CD14-positive monocyte (primary cell): Measurements from ENCODE around the gene COPS9. TPM values are rescaled to one million over a fixed set of nuclear protein-coding genes. Genes with fewer than 3 reads are reported as not detected.

Experiments used
- DNase-seq, 3 donors: peaks; one replicate each; pipeline ENCODE4 v3.0.0-alpha.2; 2011 to 2022
- H2AFZ ChIP-seq: 2 replicates; pipeline ENCODE4 v1.6.0; 2012; ENCODE audit warnings: mild to moderate bottlenecking, low read depth, low read length, inconsistent platforms; ENCODE audit not compliant: insufficient read depth, poor library complexity, severe bottlenecking
- H3K27ac ChIP-seq, 2 donors: 1 replicate in 1 of 2; 2 replicates in 1 of 2; pipeline ENCODE4 v1.5.1; 2012 to 2013; ENCODE audit warnings: low read length in 2 of 2, control low read depth in 1 of 2, inconsistent platforms in 1 of 2, low read depth in 1 of 2, mild to moderate bottlenecking in 1 of 2
- H3K27me3 ChIP-seq, 2 donors: one replicate each; pipeline versions ENCODE4 v1.6.0 to v1.6.1; 2011 to 2013; ENCODE audit warnings: low read length in 2 of 2; ENCODE audit not compliant: control insufficient read depth in 2 of 2, insufficient read depth in 2 of 2
- H3K36me3 ChIP-seq, 2 donors: replicated peaks in 1 of 2; 1 replicate in 1 of 2; 2 replicates in 1 of 2; pipeline versions ENCODE4 v1.5.1 to v1.6.1; 2012 to 2013; ENCODE audit warnings: low read length in 2 of 2, control low read depth in 1 of 2, inconsistent platforms in 1 of 2, mild to moderate bottlenecking in 1 of 2; ENCODE audit not compliant: insufficient read depth in 2 of 2, control insufficient read depth in 1 of 2
- H3K4me1 ChIP-seq, 2 donors: 1 replicate in 1 of 2; 2 replicates in 1 of 2; pipeline versions ENCODE4 v1.5.1 to v1.6.1; 2012 to 2013; ENCODE audit warnings: low read length in 2 of 2, control low read depth in 1 of 2, inconsistent platforms in 1 of 2, mild to moderate bottlenecking in 1 of 2, moderate library complexity in 1 of 2; ENCODE audit not compliant: insufficient read depth in 2 of 2, control insufficient read depth in 1 of 2
- H3K4me2 ChIP-seq: replicated peaks from 2 replicates; pipeline ENCODE3; 2012; ENCODE audit warnings: low read length, moderate library complexity, mild to moderate bottlenecking; ENCODE audit not compliant: poor library complexity, severe bottlenecking; ENCODE audit errors: extremely low read depth
- H3K4me3 ChIP-seq, 3 experiments: fragments of 200-600 bp in 1 of 3; sonication (generic) in 1 of 3; replicated peaks in 1 of 3; 1 replicate in 2 of 3; 2 replicates in 1 of 3; pipeline ENCODE4 v1.5.1; 2011 to 2013; ENCODE audit warnings: low read length in 3 of 3, mild to moderate bottlenecking in 3 of 3, control low read depth in 2 of 3, low read depth in 2 of 3, inconsistent platforms in 1 of 3, moderate library complexity in 1 of 3
- H3K79me2 ChIP-seq: 2 replicates; pipeline ENCODE4 v1.6.0; 2012; ENCODE audit warnings: mild to moderate bottlenecking, control low read depth, inconsistent platforms, low read length, moderate library complexity; ENCODE audit not compliant: insufficient read depth
- H3K9ac ChIP-seq: 2 replicates; pipeline ENCODE4 v1.6.0; 2017; ENCODE audit warnings: low read length, mild to moderate bottlenecking; ENCODE audit not compliant: insufficient read depth, poor library complexity, severe bottlenecking
- H3K9me3 ChIP-seq, 2 donors: replicated peaks in 1 of 2; 1 replicate in 1 of 2; 2 replicates in 1 of 2; pipeline versions ENCODE4 v1.5.1 to v1.6.1; 2012 to 2013; ENCODE audit warnings: low read length in 2 of 2, control low read depth in 1 of 2; ENCODE audit not compliant: control insufficient read depth in 1 of 2, insufficient read depth in 1 of 2
- H4K20me1 ChIP-seq: 2 replicates; pipeline ENCODE4 v1.6.0; 2012; ENCODE audit warnings: mild to moderate bottlenecking, low read length, control low read depth, moderate library complexity; ENCODE audit not compliant: insufficient read depth
- H3K27ac Mint-ChIP-seq, 7 donors: one replicate each; pipeline ENCODE4 v1.8.0; 2020; ENCODE audit warnings: mild to moderate bottlenecking in 7 of 7, mixed read lengths in 7 of 7, moderate library complexity in 6 of 7, inconsistent platforms in 2 of 7
- H3K27me3 Mint-ChIP-seq, 3 donors: one replicate each; pipeline ENCODE4 v1.8.0; 2021 to 2022; ENCODE audit warnings: low read depth in 3 of 3, mild to moderate bottlenecking in 3 of 3, mixed read lengths in 3 of 3, moderate library complexity in 3 of 3, inconsistent platforms in 1 of 3
- H3K36me3 Mint-ChIP-seq, 2 donors: one replicate each; pipeline ENCODE4 v1.8.0; 2020; ENCODE audit warnings: mixed read lengths in 2 of 2, inconsistent platforms in 1 of 2, mild to moderate bottlenecking in 1 of 2
- H3K4me1 Mint-ChIP-seq: one replicate; pipeline ENCODE4 v1.8.0; 2020; ENCODE audit warnings: mild to moderate bottlenecking, mixed read lengths
- H3K4me3 Mint-ChIP-seq, 2 donors: one replicate each; pipeline ENCODE4 v1.8.0; 2020; ENCODE audit warnings: mild to moderate bottlenecking in 2 of 2, mixed read lengths in 2 of 2, moderate library complexity in 1 of 2
- H3K9me3 Mint-ChIP-seq, 7 donors: one replicate each; pipeline ENCODE4 v1.8.0; 2020 to 2022; ENCODE audit warnings: mixed read lengths in 7 of 7, mild to moderate bottlenecking in 6 of 7, moderate library complexity in 6 of 7, inconsistent platforms in 2 of 7
- CTCF ChIP-seq: fragments of 200-600 bp; IDR thresholded peaks from one replicate; pipeline ENCODE4 v1.8.0; 2022; ENCODE audit warnings: antibody characterized with exemption, mild to moderate bottlenecking
- WGBS: methylation state at CpG from one replicate; pipeline ENCODE4 v1.1.5; 2013; ENCODE audit warnings: missing lambda C conversion rate; ENCODE audit not compliant: insufficient coverage; 5-methylcytosine and 5-hydroxymethylcytosine counted together
- intact Hi-C, 2 donors: fragments of 100-400 bp; cut with micrococcal nuclease; formaldehyde crosslinking; loops; one replicate each; pipeline versions ENCODE4 v1.15.0 to v1.15.1; 2023
- polyA plus RNA-seq, 3 donors: library from polyadenylated mRNA; depleted of rRNA in 1 of 3; unstranded in 2 of 3; stranded (reverse) in 1 of 3; fragments of 300-500 nt in 2 of 3; fragments of >200 nt in 1 of 3; fragmentation: Illumina TruSeq in 2 of 3; gene quantifications; 1 replicate in 2 of 3; 2 replicates in 1 of 3; pipeline ENCODE4 v1.2.3, GENCODE V29; 2012 to 2021

The COPS9 gene
- polyA plus RNA-seq, 3 donors, result 123 to 300 (median 268) TPM

GRCh38 chr2:240153418-240153817 is 17.3 kb upstream of the COPS9 start:
- H3K27ac ChIP-seq, result no peak overlapping the region
- WGBS, result no CpG with 5 or more reads among the region's 3 CpGs
- no peak overlapping the region for H3K4me2 ChIP-seq
- H3K36me3 ChIP-seq, result no peaks in the 10 kb centered on the region
- Mint-ChIP-seq H3K27me3 (peaks cover 5 to 16% (median 6%) of the 10 kb centered on the region in 3 donors), H3K4me1 (no peaks in the 10 kb centered on the region), H3K4me3 (no peak overlapping the region), H3K36me3 (no peaks in the 10 kb centered on the region), H3K9me3 (peaks cover 0 to 4% (median 0%) of the 10 kb centered on the region in 7 donors), H3K27ac (no peak overlapping the region)
- no peaks in the 10 kb centered on the region for H4K20me1 ChIP-seq
- no peak overlapping the region for H3K4me3 ChIP-seq
- intact Hi-C loops, result no loop called here
- DNase-seq, result no peak
- no peaks in the 10 kb centered on the region for H3K9me3 ChIP-seq
- no peak for TF ChIP-seq CTCF
- H2AFZ ChIP-seq, result no peak overlapping the region
- no peak overlapping the region for H3K9ac ChIP-seq
- no peaks in the 10 kb centered on the region for H3K4me1 ChIP-seq
- H3K79me2 ChIP-seq, result no peaks in the 10 kb centered on the region
- H3K27me3 ChIP-seq, result no peaks in the 10 kb centered on the region

GRCh38 chr2:240151477-240152031 is 15.4 kb upstream of the COPS9 start:
- Histone ChIP-seq H3K36me3 (no peaks in the 10 kb centered on the region), H3K79me2 (no peaks in the 10 kb centered on the region), H3K4me3 (no peak overlapping the region), H3K9me3 (no peaks in the 10 kb centered on the region), H3K4me1 (no peaks in the 10 kb centered on the region), H3K27me3 (no peaks in the 10 kb centered on the region), H2AFZ (no peak overlapping the region), H3K9ac (no peak overlapping the region), H3K27ac (no peak overlapping the region), H4K20me1 (no peaks in the 10 kb centered on the region), H3K4me2 (no peak overlapping the region)
- Mint-ChIP-seq H3K4me1 (peaks cover 4% of the 10 kb centered on the region), H3K27ac (peak overlapping the region in 2 of 7 donors; percentile 1 to 4), H3K27me3 (peaks cover 4 to 16% (median 6%) of the 10 kb centered on the region in 3 donors), H3K9me3 (peaks cover 0 to 8% (median 2%) of the 10 kb centered on the region in 7 donors), H3K36me3 (no peaks in the 10 kb centered on the region), H3K4me3 (no peak overlapping the region)
- DNase-seq, result no peak
- 70% methylated on average over 7 of the region's 15 CpGs for WGBS
- intact Hi-C loops, result no loop called here
- TF ChIP-seq CTCF, result no peak
